RCC 7860 (cell line): ENCODE measurements around the gene SIPA1L2.

Source experiments
- DNase-seq: peaks from one replicate; pipeline ENCODE4 v3.0.0-alpha.2; 2015; ENCODE audit warnings: low spot score
- FAIRE-seq: peaks from 2 replicates; lab custom pipeline; 2012; peaks lifted over from hg19 to GRCh38; lab: Jason Lieb, UNC

SIPA1L2 gene

GRCh38 chr1:232644209-232644608 lies 14.3 kb upstream of the SIPA1L2 start:
- no peak for FAIRE-seq
- no peak for DNase-seq

- FAIRE-seq (no peak), DNase-seq (no peak)
These were observed 13.3 kb upstream of the SIPA1L2 start for GRCh38 chr1:232643251-232643650.

GRCh38 chr1:232641507-232641906 lies 11.6 kb upstream of the SIPA1L2 start:
- FAIRE-seq (no peak), DNase-seq (no peak)

GRCh38 chr1:232636799-232637198 lies 6.9 kb upstream of the SIPA1L2 start:
- DNase-seq (no peak), FAIRE-seq (no peak)

- FAIRE-seq (peak; percentile 92), DNase-seq (peak; percentile 64)
These were observed 5.9 kb upstream of the SIPA1L2 start for GRCh38 chr1:232635778-232636356.

GRCh38 chr1:232635279-232635678 lies 5.3 kb upstream of the SIPA1L2 start:
- FAIRE-seq, result no peak

GRCh38 chr1:232634096-232634495 lies 4.2 kb upstream of the SIPA1L2 start:
- DNase-seq (no peak), FAIRE-seq (no peak)

More at GRCh38 chr1:232635279-232635678, 5.3 kb upstream of the SIPA1L2 start:
- no peak for DNase-seq

- no peak for DNase-seq
- no peak for FAIRE-seq
These were observed 912 bp upstream of the SIPA1L2 start for GRCh38 chr1:232630894-232631195.

- no peak for DNase-seq
These were observed 485 bp downstream of the SIPA1L2 start for GRCh38 chr1:232629250-232630046.

GRCh38 chr1:232628335-232629249 lies 1.3 kb downstream of the SIPA1L2 start:
- FAIRE-seq (peak; percentile 91), DNase-seq (peak; percentile 52)

More at GRCh38 chr1:232629250-232630046, 485 bp downstream of the SIPA1L2 start:
- no peak for FAIRE-seq

GRCh38 chr1:232627645-232628334 lies 2.1 kb downstream of the SIPA1L2 start:
- DNase-seq, result peak; percentile 62
- FAIRE-seq, result peak; percentile 90

- DNase-seq, result no peak
- FAIRE-seq, result no peak
These were observed 2.8 kb downstream of the SIPA1L2 start for GRCh38 chr1:232627171-232627570.

- FAIRE-seq (no peak), DNase-seq (no peak)
These were observed 3.5 kb downstream of the SIPA1L2 start for GRCh38 chr1:232626452-232626851.

GRCh38 chr1:232625319-232625868 lies 4.5 kb downstream of the SIPA1L2 start:
- no peak for FAIRE-seq

GRCh38 chr1:232624546-232625281 lies 5.2 kb downstream of the SIPA1L2 start:
- DNase-seq (peak; percentile 84), FAIRE-seq (peak; percentile 91)

More at GRCh38 chr1:232625319-232625868, 4.5 kb downstream of the SIPA1L2 start:
- DNase-seq, result no peak

GRCh38 chr1:232622981-232623380 lies 7.0 kb downstream of the SIPA1L2 start:
- no peak for FAIRE-seq
- DNase-seq, result no peak

- FAIRE-seq (no peak), DNase-seq (no peak)
These were observed 7.6 kb downstream of the SIPA1L2 start for GRCh38 chr1:232622378-232622777.

- FAIRE-seq (peak; percentile 93), DNase-seq (peak; percentile 48)
These were observed 8.9 kb downstream of the SIPA1L2 start for GRCh38 chr1:232621050-232621449.

- no peak for FAIRE-seq
These were observed 9.5 kb downstream of the SIPA1L2 start for GRCh38 chr1:232620356-232620969.

More at GRCh38 chr1:232620356-232620969, 9.5 kb downstream of the SIPA1L2 start:
- DNase-seq, result peak; percentile 37
